ENCODE data around the gene SYT1. TPM values are rescaled to one million over a fixed set of nuclear protein-coding genes. Genes with fewer than 3 reads are reported as not detected.
A peak's percentile ranks its signal among the peaks of the same experiment; 100 is the strongest.

SYT1 gene
- total RNA-seq, 1 experiment from 2014 or later, result 5.9 TPM

GRCh38 chr12:79344855-79345847 lies 480.6 kb downstream of the SYT1 start:
- DNase-seq (ENCODE audit: low spot score), result peak; percentile 60

GRCh38 chr12:79347866-79348265 lies 483.3 kb downstream of the SYT1 start:
- no peak for DNase-seq (ENCODE audit: low spot score)

- no peak for DNase-seq (ENCODE audit: low spot score)
Observed at GRCh38 chr12:79351251-79351650, 486.7 kb downstream of the SYT1 start.

- no peak for DNase-seq (ENCODE audit: low spot score)
Observed at GRCh38 chr12:79356216-79356615, 491.6 kb downstream of the SYT1 start.

- DNase-seq (ENCODE audit: low spot score), result no peak
Observed at GRCh38 chr12:79357048-79357447, 492.5 kb downstream of the SYT1 start.

GRCh38 chr12:79358716-79359300 lies 494.2 kb downstream of the SYT1 start:
- DNase-seq (ENCODE audit: low spot score), result no peak

- DNase-seq (ENCODE audit: low spot score), result no peak
Observed at GRCh38 chr12:79360286-79360685, 495.7 kb downstream of the SYT1 start.

- no peak for DNase-seq (ENCODE audit: low spot score)
Observed at GRCh38 chr12:79360936-79361335, 496.4 kb downstream of the SYT1 start.

- no peak for DNase-seq (ENCODE audit: low spot score)
Observed at GRCh38 chr12:79364197-79364596, 499.6 kb downstream of the SYT1 start.

GRCh38 chr12:79366374-79366773 lies 501.8 kb downstream of the SYT1 start:
- no peak for DNase-seq (ENCODE audit: low spot score)

GRCh38 chr12:79367032-79367589 lies 502.5 kb downstream of the SYT1 start:
- no peak for DNase-seq (ENCODE audit: low spot score)

- no peak for DNase-seq (ENCODE audit: low spot score)
Observed at GRCh38 chr12:79370021-79370420, 505.4 kb downstream of the SYT1 start.

GRCh38 chr12:79371226-79371625 lies 506.7 kb downstream of the SYT1 start:
- no peak for DNase-seq (ENCODE audit: low spot score)

GRCh38 chr12:79373896-79374499 lies 509.4 kb downstream of the SYT1 start:
- DNase-seq (ENCODE audit: low spot score), result peak; percentile 11

GRCh38 chr12:79374545-79374944 lies 510.0 kb downstream of the SYT1 start:
- DNase-seq (ENCODE audit: low spot score), result no peak

- DNase-seq (ENCODE audit: low spot score), result no peak
Observed at GRCh38 chr12:79375050-79375449, 510.5 kb downstream of the SYT1 start.

GRCh38 chr12:79378496-79378895 lies 513.9 kb downstream of the SYT1 start:
- no peak for DNase-seq (ENCODE audit: low spot score)

- DNase-seq (ENCODE audit: low spot score), result no peak
Observed at GRCh38 chr12:79380402-79380801, 515.8 kb downstream of the SYT1 start.

GRCh38 chr12:79381248-79382208 lies 517.0 kb downstream of the SYT1 start:
- no peak for DNase-seq (ENCODE audit: low spot score)

- no peak for DNase-seq (ENCODE audit: low spot score)
Observed at GRCh38 chr12:79384551-79384950, 520.0 kb downstream of the SYT1 start.

- DNase-seq (ENCODE audit: low spot score), result no peak
Observed at GRCh38 chr12:79388011-79388410, 523.4 kb downstream of the SYT1 start.
